Keratinocyte (primary cell): ENCODE data around the gene POLR1A. TPM values are rescaled to one million over a fixed set of nuclear protein-coding genes. Genes with fewer than 3 reads are reported as not detected.

Experiments
- DNase-seq: peaks from one replicate; pipeline ENCODE4 v3.0.0-alpha.2; 2011; ENCODE audit warnings: low read depth, missing footprints, low spot score
- FAIRE-seq: peaks from 2 replicates; lab custom pipeline; 2011; peaks lifted over from hg19 to GRCh38; lab: Jason Lieb, UNC
- H2AFZ ChIP-seq: 2 replicates; pipeline ENCODE4 v1.6.0; 2012; ENCODE audit warnings: low read length, control low read depth, inconsistent platforms; ENCODE audit not compliant: control insufficient read depth
- H3K27ac ChIP-seq: 2 replicates; pipeline ENCODE4 v1.5.1; 2011; ENCODE audit warnings: low read length; ENCODE audit not compliant: control insufficient read depth, insufficient read depth
- H3K27me3 ChIP-seq: 3 replicates; pipeline ENCODE4 v1.6.0; 2011; ENCODE audit warnings: low read length; ENCODE audit not compliant: control insufficient read depth, insufficient read depth; ENCODE audit errors: extremely low read depth
- H3K36me3 ChIP-seq, 2 experiments: 2 replicates in 1 of 2; 3 replicates in 1 of 2; pipeline ENCODE4 v1.5.1; 2011; ENCODE audit warnings: low read length in 2 of 2, mild to moderate bottlenecking in 1 of 2; ENCODE audit not compliant: control insufficient read depth in 2 of 2, insufficient read depth in 2 of 2; ENCODE audit errors: extremely low read depth in 1 of 2
- H3K4me1 ChIP-seq: 3 replicates; pipeline ENCODE4 v1.5.1; 2011; ENCODE audit warnings: low read length; ENCODE audit not compliant: control insufficient read depth, insufficient read depth; ENCODE audit errors: extremely low read depth
- H3K4me2 ChIP-seq: 3 replicates; pipeline ENCODE4 v1.6.0; 2011; ENCODE audit warnings: low read depth, low read length; ENCODE audit not compliant: control insufficient read depth, insufficient read depth; ENCODE audit errors: extremely low read depth
- H3K4me3 ChIP-seq, 3 experiments: fragments of 200-600 bp in 1 of 3; sonication (generic) in 1 of 3; 2 replicates in 2 of 3; 3 replicates in 1 of 3; pipeline ENCODE4 v1.5.1; 2011 to 2016; ENCODE audit warnings: low read length in 3 of 3, mild to moderate bottlenecking in 3 of 3, control low read depth in 2 of 3, inconsistent platforms in 1 of 3, low read depth in 1 of 3, mixed read lengths in 1 of 3, mixed run types in 1 of 3, moderate library complexity in 1 of 3; ENCODE audit not compliant: control insufficient read depth in 2 of 3, insufficient read depth in 2 of 3; ENCODE audit errors: extremely low read depth in 1 of 3
- H3K79me2 ChIP-seq: 2 replicates; pipeline ENCODE4 v1.6.0; 2012; ENCODE audit warnings: low read length; ENCODE audit not compliant: control insufficient read depth, insufficient read depth
- H3K9ac ChIP-seq: 3 replicates; pipeline ENCODE4 v1.6.0; 2011; ENCODE audit warnings: low read length; ENCODE audit not compliant: control insufficient read depth, insufficient read depth; ENCODE audit errors: extremely low read depth
- H3K9me1 ChIP-seq: 3 replicates; pipeline ENCODE4 v1.6.0; 2011; ENCODE audit warnings: low read length; ENCODE audit not compliant: control insufficient read depth, insufficient read depth; ENCODE audit errors: extremely low read depth
- H3K9me3 ChIP-seq: 2 replicates; pipeline ENCODE4 v1.5.1; 2012; ENCODE audit warnings: low read depth, low read length; ENCODE audit not compliant: control insufficient read depth
- H4K20me1 ChIP-seq: 3 replicates; pipeline ENCODE4 v1.6.0; 2011; ENCODE audit warnings: low read length; ENCODE audit not compliant: control insufficient read depth, insufficient read depth; ENCODE audit errors: extremely low read depth
- CTCF ChIP-seq, 3 experiments: IDR thresholded peaks in 1 of 3; conservative IDR thresholded peaks in 1 of 3; optimal IDR thresholded peaks in 1 of 3; 2 replicates in 2 of 3; 3 replicates in 1 of 3; pipeline versions ENCODE3 to v1.5.1; 2011; ENCODE audit warnings: low read length in 3 of 3, mild to moderate bottlenecking in 3 of 3, moderate library complexity in 2 of 3, control low read depth in 1 of 3, inconsistent platforms in 1 of 3; ENCODE audit not compliant: insufficient read depth in 2 of 3; ENCODE audit errors: extremely low read depth in 1 of 3
- EZH2 ChIP-seq: IDR thresholded peaks from one replicate; pipeline ENCODE4 v1.6.1; 2012; ENCODE audit warnings: inconsistent platforms, mild to moderate bottlenecking, low read length, moderate library complexity
- dilution Hi-C: fragments of 300-500 bp; cut with MboI; formaldehyde crosslinking; loops from one replicate; pipeline ENCODE4 v1.7.0; 2020; ENCODE audit warnings: low sequenced_read_pairs; ENCODE audit not compliant: extremely low pct_ligation_motif_present
- polyA minus RNA-seq, 3 experiments: library from RNA; depleted of rRNA, polyadenylated mRNA; stranded (reverse); fragments of >200 nt; gene quantifications; 1 replicate in 1 of 3; 2 replicates in 1 of 3; 3 replicates in 1 of 3; pipeline ENCODE4 v1.2.3, GENCODE V29; 2011
- polyA plus RNA-seq, 5 experiments: library from polyadenylated mRNA; depleted of rRNA in 3 of 5; stranded (reverse) in 3 of 5; stranded (forward) in 1 of 5; unstranded in 1 of 5; fragments of >200 nt; gene quantifications; 1 replicate in 1 of 5; 2 replicates in 3 of 5; 3 replicates in 1 of 5; pipeline versions ENCODE4 v1.2.1 to v1.2.3, GENCODE V29; 2011 to 2012; ENCODE audit warnings: missing spikeins in 2 of 5, low read depth in 1 of 5, low replicate concordance in 1 of 5

Gene POLR1A
- polyA plus RNA-seq, result 10.1 to 22.8 TPM (median 16.1 TPM) in 3 replicates
- 17.6 TPM for polyA plus RNA-seq (2011; ENCODE audit: low read depth)
- 12.9 and 14.3 TPM in 2 replicates for polyA plus RNA-seq (2011; cell fraction: cytosol; rRNA removed)
- 45.2 and 48.9 TPM in 2 replicates for polyA plus RNA-seq (2011; cell fraction: nucleus; rRNA removed)
- polyA plus RNA-seq (2012; ENCODE audit: low replicate concordance), result 7.7 and 57.8 TPM in 2 replicates
- polyA minus RNA-seq, result 18.2 to 56.7 TPM (median 29.2 TPM) in 3 replicates
- 13.2 TPM for polyA minus RNA-seq (2011; cell fraction: cytosol; rRNA and poly(A)+ RNA removed)
- polyA minus RNA-seq (2011; cell fraction: nucleus; rRNA and poly(A)+ RNA removed), result 34.6 and 76.8 TPM in 2 replicates

- peaks cover 16% of the 10 kb centered on the region for H3K4me1 ChIP-seq
- peak within 1 kb of the TSS; percentile 92 for H3K9ac ChIP-seq
- H3K4me3 ChIP-seq, result peak within 1 kb of the TSS; percentile 61 to 99 (median 95)
- peaks cover 85% of the 10 kb centered on the region for H3K79me2 ChIP-seq
- H3K27ac ChIP-seq, result peak within 1 kb of the TSS; percentile 85
- peaks cover 4 to 8% of the 10 kb centered on the region in 2 experiments for H3K36me3 ChIP-seq
- peaks cover 5% of the 10 kb centered on the region for H4K20me1 ChIP-seq
- no peaks in the 10 kb centered on the region for H3K9me1 ChIP-seq
- H3K4me2 ChIP-seq, result peak within 1 kb of the TSS; percentile 96
- dilution Hi-C loops, result no loop called here
- no peaks in the 10 kb centered on the region for H3K9me3 ChIP-seq
- DNase-seq (peak; percentile 73), FAIRE-seq (peak; percentile 75)
- H3K27me3 ChIP-seq, result no peaks in the 10 kb centered on the region
- TF ChIP-seq CTCF (optimal IDR thresholded peaks at IDR 0.05 in 1 of 3, IDR thresholded peaks at IDR 0.05 in 1 of 3, conservative IDR thresholded peaks at IDR 0.05 in 1 of 3; ENCODE audit: extremely low read depth in 1 of 3, insufficient read depth in 2 of 3, low read length in 3 of 3) (peak in 2 of 3 experiments; percentile 12 to 15), EZH2 (no peak)
- peak within 1 kb of the TSS; percentile 96 for H2AFZ ChIP-seq
These were observed at the start of gene POLR1A for GRCh38 chr2:86105252-86105968. POLR1A (minus strand) TSS chr2:86105886; CDS start chr2:86105776, 110 bp downstream.

- Histone ChIP-seq H3K4me3 (no peak overlapping the region), H3K9me3 (no peaks in the 10 kb centered on the region), H3K9me1 (no peaks in the 10 kb centered on the region), H3K27me3 (no peaks in the 10 kb centered on the region), H4K20me1 (no peaks in the 10 kb centered on the region), H3K9ac (no peak overlapping the region), H3K36me3 (peaks cover 23 to 26% of the 10 kb centered on the region in 2 experiments), H2AFZ (no peak overlapping the region), H3K27ac (no peak overlapping the region), H3K79me2 (no peaks in the 10 kb centered on the region), H3K4me1 (no peaks in the 10 kb centered on the region), H3K4me2 (no peak overlapping the region)
- dilution Hi-C loops, result no loop called here
- FAIRE-seq (no peak), DNase-seq (no peak)
- no peak for TF ChIP-seq EZH2
- no peak for TF ChIP-seq CTCF (optimal IDR thresholded peaks at IDR 0.05 in 1 of 3, IDR thresholded peaks at IDR 0.05 in 1 of 3, conservative IDR thresholded peaks at IDR 0.05 in 1 of 3; ENCODE audit: extremely low read depth in 1 of 3, insufficient read depth in 2 of 3, low read length in 3 of 3)
These were observed 44.8 kb upstream of the POLR1A start for GRCh38 chr2:86150502-86150901.
